ENCODE results near the gene TXNRD3.

The TXNRD3 gene

GRCh38 chr3:126581569-126581968 is 73.4 kb downstream of the TXNRD3 start:
- peak in 2 of 3 donors; percentile 24 to 33 for DNase-seq

GRCh38 chr3:126580746-126581145 is 74.2 kb downstream of the TXNRD3 start:
- DNase-seq = peak in 2 of 3 donors; percentile 24 to 32

GRCh38 chr3:126578702-126579101 is 76.2 kb downstream of the TXNRD3 start:
- DNase-seq = no peak

GRCh38 chr3:126577261-126577660 is 77.7 kb downstream of the TXNRD3 start:
- peak; percentile 43 to 69 (median 54) for DNase-seq

GRCh38 chr3:126573492-126574117 is 81.3 kb downstream of the TXNRD3 start:
- DNase-seq = no peak

GRCh38 chr3:126571078-126571477 is 83.8 kb downstream of the TXNRD3 start:
- no peak for DNase-seq

- peak in 2 of 3 donors; percentile 11 to 41 for DNase-seq
Measured at GRCh38 chr3:126570103-126570541, 84.8 kb downstream of the TXNRD3 start.

GRCh38 chr3:126569390-126569975 is 85.4 kb downstream of the TXNRD3 start:
- no peak for DNase-seq

GRCh38 chr3:126568776-126569342 is 86.1 kb downstream of the TXNRD3 start:
- DNase-seq = no peak

- no peak for DNase-seq
Measured at GRCh38 chr3:126567696-126568438, 87.1 kb downstream of the TXNRD3 start.

GRCh38 chr3:126562737-126563276 is 92.1 kb downstream of the TXNRD3 start:
- no peak for DNase-seq

- DNase-seq = no peak
Measured at GRCh38 chr3:126558336-126559071, 96.4 kb downstream of the TXNRD3 start, which contains the start of gene C3orf22. Gene C3orf22, minus strand, starts transcription at chr3:126558932. Its CDS starts 5,542 bp downstream, at chr3:126553390.

GRCh38 chr3:126557761-126558160 is 97.2 kb downstream of the TXNRD3 start:
- no peak for DNase-seq

GRCh38 chr3:126557415-126557745 is 97.5 kb downstream of the TXNRD3 start:
- DNase-seq = no peak

All from suppressor macrophage treated with lipopolysaccharide for 1 hour (primary cell).